DMS114 treated with DMSO at 0.1 percent for 48 hours (cell line): ENCODE results near the gene CHRND.

Source experiments
- DNase-seq: peaks from one replicate; lab custom pipeline; 2025; ENCODE audit not compliant: unreplicated experiment; lab: John Stamatoyannopoulos, UW

CHRND gene

GRCh38 chr2:232541195-232541960 is 15.4 kb downstream of the CHRND start:
- no peak for DNase-seq

GRCh38 chr2:232541961-232542714 is 16.2 kb downstream of the CHRND start:
- DNase-seq, result no peak

- no peak for DNase-seq
Measured at GRCh38 chr2:232542715-232543467, 16.9 kb downstream of the CHRND start.

- DNase-seq, result no peak
Measured at GRCh38 chr2:232543491-232543890, 17.5 kb downstream of the CHRND start.

GRCh38 chr2:232543928-232544631 is 18.1 kb downstream of the CHRND start:
- no peak for DNase-seq

GRCh38 chr2:232544674-232545073 is 18.7 kb downstream of the CHRND start:
- DNase-seq, result no peak

GRCh38 chr2:232545511-232546375 is 19.8 kb downstream of the CHRND start:
- no peak for DNase-seq

GRCh38 chr2:232547991-232548390 is 22.0 kb downstream of the CHRND start:
- no peak for DNase-seq

GRCh38 chr2:232549655-232550353 is 23.8 kb downstream of the CHRND start:
- DNase-seq, result peak; percentile 20

- peak; percentile 83 for DNase-seq
Measured at GRCh38 chr2:232550354-232551249, 24.6 kb downstream of the CHRND start, which contains the start of the genes EIF4E2 and TIGD1. EIF4E2 (plus strand) TSS chr2:232550689; CDS start chr2:232550725, 36 bp downstream. TIGD1 (minus strand) TSS chr2:232550557; CDS start chr2:232549882, 675 bp downstream.

GRCh38 chr2:232551250-232551638 is 25.3 kb downstream of the CHRND start:
- DNase-seq, result no peak

GRCh38 chr2:232551776-232552175 is 25.8 kb downstream of the CHRND start:
- no peak for DNase-seq

- DNase-seq, result no peak
Measured at GRCh38 chr2:232556426-232556825, 30.5 kb downstream of the CHRND start.

- no peak for DNase-seq
Measured at GRCh38 chr2:232562515-232563151, 36.7 kb downstream of the CHRND start.

GRCh38 chr2:232563580-232563979 is 37.6 kb downstream of the CHRND start:
- DNase-seq, result no peak

- DNase-seq, result no peak
Measured at GRCh38 chr2:232567721-232568120, 41.8 kb downstream of the CHRND start.

GRCh38 chr2:232568161-232568560 is 42.2 kb downstream of the CHRND start:
- no peak for DNase-seq

- no peak for DNase-seq
Measured at GRCh38 chr2:232569541-232569940, 43.6 kb downstream of the CHRND start.
